ENCODE results near the gene ARHGEF7. TPM values are rescaled to one million over a fixed set of nuclear protein-coding genes. Genes with fewer than 3 reads are reported as not detected.

ARHGEF7 gene
- polyA plus RNA-seq, 1 donor (not counting 4 experiments of a cell fraction or from before 2014, with no cell fraction given): 25.2 TPM

DNA sequence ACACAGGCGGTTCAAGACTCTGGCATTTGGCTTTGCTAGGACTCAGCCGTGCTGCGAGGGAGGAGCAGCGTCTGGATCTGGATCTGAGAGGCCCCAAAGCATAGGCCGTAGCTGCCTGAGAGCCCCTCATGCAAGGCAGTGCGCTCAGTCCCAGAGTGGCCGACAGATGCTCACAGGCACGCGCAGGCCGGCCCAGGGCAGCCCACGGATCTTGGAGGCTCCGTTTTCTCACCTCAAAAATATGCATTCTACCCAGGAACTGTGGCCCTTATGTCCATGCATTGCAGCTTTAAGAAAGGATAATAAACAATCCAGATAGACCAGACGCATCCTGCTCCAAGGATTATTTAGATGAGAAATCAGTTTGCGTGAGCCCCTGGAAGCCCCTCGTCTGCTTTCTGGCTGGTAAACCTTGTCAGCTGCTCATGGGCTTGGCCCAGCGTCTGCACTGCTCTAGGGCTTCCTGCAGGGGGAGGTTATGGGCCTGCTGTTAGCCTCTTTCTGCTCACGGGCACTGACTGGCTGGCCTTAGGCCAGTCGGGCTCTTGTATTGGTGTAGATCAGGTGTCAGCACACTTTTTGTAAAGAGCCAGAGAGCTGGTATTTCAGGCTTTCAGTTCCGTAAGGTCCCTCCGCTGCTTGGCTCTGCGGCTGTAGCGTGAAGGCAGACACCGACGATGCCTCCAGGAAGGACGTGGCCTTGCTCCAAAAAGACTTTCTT lies 229.5 kb downstream of the ARHGEF7 start:
- H3K27ac ChIP-seq (ENCODE audit: control insufficient read depth, insufficient read depth, low read length): no peak overlapping the region

DNA sequence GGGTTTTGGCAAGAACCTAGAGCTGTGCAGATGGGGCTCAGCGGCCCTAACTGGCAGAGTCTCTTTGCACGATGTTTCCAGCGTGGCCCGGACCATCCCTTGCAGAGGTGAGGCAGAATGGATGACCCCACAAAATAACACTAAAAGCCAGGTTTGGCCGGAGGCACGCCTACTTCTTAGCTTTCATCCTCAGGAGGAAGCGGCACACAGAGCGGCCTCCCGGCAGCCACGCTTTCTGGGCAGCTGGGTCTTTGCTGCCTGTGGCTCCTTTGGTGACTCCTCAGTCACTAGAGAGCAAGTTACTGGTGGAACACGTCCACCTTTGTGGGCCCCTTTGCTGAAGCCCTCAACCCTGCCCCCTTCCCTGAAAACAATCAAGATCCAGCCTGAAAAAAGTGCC lies 230.6 kb downstream of the ARHGEF7 start:
- H3K9me3 ChIP-seq (ENCODE audit: control insufficient read depth, low read depth, low read length): no peaks in the 10 kb centered on the region
- H3K4me2 ChIP-seq (ENCODE audit: control insufficient read depth, extremely low read depth, insufficient read depth, low read depth, low read length): no peak overlapping the region
- H2AFZ ChIP-seq (ENCODE audit: control insufficient read depth, low read length): no peak overlapping the region
- no peaks in the 10 kb centered on the region for H3K79me2 ChIP-seq (ENCODE audit: control insufficient read depth, insufficient read depth, low read length)
- dilution Hi-C loops (cut with MboI; ENCODE audit: extremely low pct_ligation_motif_present, low sequenced_read_pairs): no loop called here
- no peak overlapping the region for H3K27ac ChIP-seq (ENCODE audit: control insufficient read depth, insufficient read depth, low read length)
- no peaks in the 10 kb centered on the region for H4K20me1 ChIP-seq (ENCODE audit: control insufficient read depth, extremely low read depth, insufficient read depth, low read length)
- FAIRE-seq: no peak
- no peaks in the 10 kb centered on the region for H3K9me1 ChIP-seq (ENCODE audit: control insufficient read depth, extremely low read depth, insufficient read depth, low read length)
- H3K4me3 ChIP-seq (ENCODE audit: control insufficient read depth in 2 of 3, extremely low read depth in 1 of 3, insufficient read depth in 2 of 3, low read depth in 1 of 3, low read length in 3 of 3): no peak overlapping the region
- TF ChIP-seq, protein P1, sequence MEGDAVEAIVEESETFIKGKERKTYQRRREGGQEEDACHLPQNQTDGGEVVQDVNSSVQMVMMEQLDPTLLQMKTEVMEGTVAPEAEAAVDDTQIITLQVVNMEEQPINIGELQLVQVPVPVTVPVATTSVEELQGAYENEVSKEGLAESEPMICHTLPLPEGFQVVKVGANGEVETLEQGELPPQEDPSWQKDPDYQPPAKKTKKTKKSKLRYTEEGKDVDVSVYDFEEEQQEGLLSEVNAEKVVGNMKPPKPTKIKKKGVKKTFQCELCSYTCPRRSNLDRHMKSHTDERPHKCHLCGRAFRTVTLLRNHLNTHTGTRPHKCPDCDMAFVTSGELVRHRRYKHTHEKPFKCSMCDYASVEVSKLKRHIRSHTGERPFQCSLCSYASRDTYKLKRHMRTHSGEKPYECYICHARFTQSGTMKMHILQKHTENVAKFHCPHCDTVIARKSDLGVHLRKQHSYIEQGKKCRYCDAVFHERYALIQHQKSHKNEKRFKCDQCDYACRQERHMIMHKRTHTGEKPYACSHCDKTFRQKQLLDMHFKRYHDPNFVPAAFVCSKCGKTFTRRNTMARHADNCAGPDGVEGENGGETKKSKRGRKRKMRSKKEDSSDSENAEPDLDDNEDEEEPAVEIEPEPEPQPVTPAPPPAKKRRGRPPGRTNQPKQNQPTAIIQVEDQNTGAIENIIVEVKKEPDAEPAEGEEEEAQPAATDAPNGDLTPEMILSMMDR (optimal IDR thresholded peaks at IDR 0.05 in 1 of 3, IDR thresholded peaks at IDR 0.05 in 1 of 3, conservative IDR thresholded peaks at IDR 0.05 in 1 of 3; ENCODE audit: extremely low read depth in 1 of 3, insufficient read depth in 2 of 3, low read length in 3 of 3): no peak
- no peak for TF ChIP-seq EZH2 (IDR thresholded peaks at IDR 0.05; ENCODE audit: low read length)
- no peaks in the 10 kb centered on the region for H3K36me3 ChIP-seq (ENCODE audit: control insufficient read depth in 2 of 2, extremely low read depth in 1 of 2, insufficient read depth in 2 of 2, low read length in 2 of 2)
- H3K27me3 ChIP-seq (ENCODE audit: control insufficient read depth, extremely low read depth, insufficient read depth, low read length): no peaks in the 10 kb centered on the region
- no peaks in the 10 kb centered on the region for H3K4me1 ChIP-seq (ENCODE audit: control insufficient read depth, extremely low read depth, insufficient read depth, low read length)
- H3K9ac ChIP-seq (ENCODE audit: control insufficient read depth, extremely low read depth, insufficient read depth, low read length): no peak overlapping the region
- DNase-seq (ENCODE audit: low read depth, low spot score): no peak

More for the DNA sequence above, 229.5 kb downstream of the ARHGEF7 start:
- H3K9ac ChIP-seq (ENCODE audit: control insufficient read depth, extremely low read depth, insufficient read depth, low read length): no peak overlapping the region
- no peak for TF ChIP-seq EZH2 (IDR thresholded peaks at IDR 0.05; ENCODE audit: low read length)
- TF ChIP-seq, protein P1 (optimal IDR thresholded peaks at IDR 0.05 in 1 of 3, IDR thresholded peaks at IDR 0.05 in 1 of 3, conservative IDR thresholded peaks at IDR 0.05 in 1 of 3; ENCODE audit: extremely low read depth in 1 of 3, insufficient read depth in 2 of 3, low read length in 3 of 3): no peak
- dilution Hi-C loops (cut with MboI; ENCODE audit: extremely low pct_ligation_motif_present, low sequenced_read_pairs): no loop called here
- H3K4me2 ChIP-seq (ENCODE audit: control insufficient read depth, extremely low read depth, insufficient read depth, low read depth, low read length): no peak overlapping the region
- H3K36me3 ChIP-seq (ENCODE audit: control insufficient read depth in 2 of 2, extremely low read depth in 1 of 2, insufficient read depth in 2 of 2, low read length in 2 of 2): no peaks in the 10 kb centered on the region
- FAIRE-seq (no peak), DNase-seq (ENCODE audit: low read depth, low spot score) (no peak)
- no peaks in the 10 kb centered on the region for H4K20me1 ChIP-seq (ENCODE audit: control insufficient read depth, extremely low read depth, insufficient read depth, low read length)
- H3K27me3 ChIP-seq (ENCODE audit: control insufficient read depth, extremely low read depth, insufficient read depth, low read length): no peaks in the 10 kb centered on the region
- no peaks in the 10 kb centered on the region for H3K4me1 ChIP-seq (ENCODE audit: control insufficient read depth, extremely low read depth, insufficient read depth, low read length)
- no peaks in the 10 kb centered on the region for H3K9me1 ChIP-seq (ENCODE audit: control insufficient read depth, extremely low read depth, insufficient read depth, low read length)
- H3K4me3 ChIP-seq (ENCODE audit: control insufficient read depth in 2 of 3, extremely low read depth in 1 of 3, insufficient read depth in 2 of 3, low read depth in 1 of 3, low read length in 3 of 3): no peak overlapping the region
- no peaks in the 10 kb centered on the region for H3K9me3 ChIP-seq (ENCODE audit: control insufficient read depth, low read depth, low read length)
- no peaks in the 10 kb centered on the region for H3K79me2 ChIP-seq (ENCODE audit: control insufficient read depth, insufficient read depth, low read length)
- H2AFZ ChIP-seq (ENCODE audit: control insufficient read depth, low read length): no peak overlapping the region
